Psoas muscle (tissue), 8 donors: Measurements from ENCODE around the gene NPRL2. TPM values are rescaled to one million over a fixed set of nuclear protein-coding genes. Genes with fewer than 3 reads are reported as not detected.

Experiments used
- ATAC-seq, 4 donors: fragments of 200-7000 bp; cut with Tn5 transposase; one replicate each; pipeline ENCODE4 v1.9.1; 2020; ENCODE audit warnings: moderate library complexity in 3 of 4, mild to moderate bottlenecking in 2 of 4
- DNase-seq, 2 donors: peaks; one replicate each; pipeline ENCODE4 v3.0.0-alpha.2; 2020
- H3K27ac ChIP-seq: fragments of 200-600 bp; one replicate; pipeline ENCODE4 v1.8.0; 2022
- H3K27me3 ChIP-seq, 3 donors: fragments of 200-600 bp in 1 of 3; one replicate each; pipeline versions ENCODE4 v1.6.1 to v1.8.0; 2013 to 2022; ENCODE audit warnings: low read length in 2 of 3, mild to moderate bottlenecking in 2 of 3, moderate library complexity in 1 of 3; ENCODE audit not compliant: insufficient read depth in 3 of 3
- H3K36me3 ChIP-seq, 2 donors: fragments of 200-600 bp in 1 of 2; one replicate each; pipeline versions ENCODE4 v1.6.1 to v1.8.0; 2013 to 2022; ENCODE audit warnings: low read depth in 1 of 2, mild to moderate bottlenecking in 1 of 2, moderate library complexity in 1 of 2; ENCODE audit not compliant: insufficient read depth in 1 of 2
- H3K4me1 ChIP-seq: fragments of 200-600 bp; one replicate; pipeline ENCODE4 v1.8.0; 2022
- H3K4me3 ChIP-seq: fragments of 200-600 bp; one replicate; pipeline ENCODE4 v1.8.0; 2022; ENCODE audit warnings: mild to moderate bottlenecking
- H3K9me3 ChIP-seq: fragments of 200-600 bp; one replicate; pipeline ENCODE4 v1.8.0; 2022
- CTCF ChIP-seq: fragments of 200-600 bp; IDR thresholded peaks from one replicate; pipeline ENCODE4 v1.8.0; 2022; ENCODE audit warnings: antibody characterized with exemption
- WGBS, 3 donors: extraction: QIAGEN DNeasy Blood & Tissue Kit; methylation state at CpG; one replicate each; pipeline versions ENCODE4 v1.1.6 to v1.1.7; 2013; 5-methylcytosine and 5-hydroxymethylcytosine counted together
- intact Hi-C, 2 donors: fragments of 100-400 bp; cut with DNase I; formaldehyde crosslinking; loops; one replicate each; pipeline versions ENCODE4 v1.11.0 to v1.14.2; 2022
- polyA plus RNA-seq, 3 donors: library from polyadenylated mRNA; stranded (reverse); fragments of 200-250 nt; gene quantifications; one replicate each; pipeline ENCODE4 v1.2.3, GENCODE V29; 2013
- total RNA-seq, 4 donors: library from RNA; stranded (reverse); fragmentation: NEBNext Ultra II Directional in 2 of 4; extraction: Animal tissue kit (Norgen Biotek cat#: 25700) in 2 of 4; gene quantifications; one replicate each; pipeline versions ENCODE4 v1.2.1 to v1.2.4, GENCODE V29; 2021 to 2023
- donor health status: healthy with polysubstance abuse.
- donor health status: DM: no; HTN: no; CAD: no; lungs with moderate emphysema.
- donor health status: Bipolar disorder and iron deficiency.
- donor health status: healthy.
- donor health status: DM: yes; HTN: yes; CAD: no.
- donor health status: DM: no; HTN: no; CAD: no.
- donor health status: DM: no; HTN: no; CAD: no.
- donor health status: DM: yes; HTN: yes; CAD: no.

NPRL2 gene
- total and polyA plus RNA-seq, 7 donors = 16.1 to 36.6 (median 21.6) TPM

GRCh38 chr3:50380405-50381085 is 30.0 kb upstream of the NPRL2 start:
- Histone ChIP-seq H3K36me3 (no peaks in the 10 kb centered on the region), H3K9me3 (no peaks in the 10 kb centered on the region), H3K4me3 (no peak overlapping the region), H3K27me3 (no peaks in the 10 kb centered on the region), H3K4me1 (no peaks in the 10 kb centered on the region), H3K27ac (no peak overlapping the region)
- DNase-seq (no peak), ATAC-seq (no peak)
- intact Hi-C loops = no loop called here
- WGBS, 3 donors = 82 to 88% (median 84%) methylated on average over 17 of the region's 17 CpGs
- TF ChIP-seq CTCF = no peak

GRCh38 chr3:50378757-50379156 is 28.2 kb upstream of the NPRL2 start:
- Histone ChIP-seq H3K36me3 (no peaks in the 10 kb centered on the region), H3K27ac (no peak overlapping the region), H3K27me3 (no peaks in the 10 kb centered on the region), H3K4me1 (no peaks in the 10 kb centered on the region), H3K9me3 (no peaks in the 10 kb centered on the region), H3K4me3 (no peak overlapping the region)
- WGBS, 3 donors = 93 to 94% (median 93%) methylated on average over 17 of the region's 17 CpGs
- intact Hi-C loops = no loop called here
- TF ChIP-seq CTCF = no peak
- DNase-seq (no peak), ATAC-seq (no peak)

GRCh38 chr3:50378024-50378423 is 27.4 kb upstream of the NPRL2 start:
- Histone ChIP-seq H3K4me1 (no peaks in the 10 kb centered on the region), H3K36me3 (no peaks in the 10 kb centered on the region), H3K4me3 (no peak overlapping the region), H3K9me3 (no peaks in the 10 kb centered on the region), H3K27me3 (no peaks in the 10 kb centered on the region), H3K27ac (no peak overlapping the region)
- DNase-seq = no peak
- 73 to 87% (median 83%) methylated on average over 6 of the region's 6 CpGs for WGBS, 3 donors
- no peak for TF ChIP-seq CTCF
- no peak for ATAC-seq
- intact Hi-C loops = no loop called here

- intact Hi-C loops = no loop called here
- Histone ChIP-seq H3K27ac (no peak overlapping the region), H3K4me1 (no peaks in the 10 kb centered on the region), H3K36me3 (no peaks in the 10 kb centered on the region), H3K4me3 (no peak overlapping the region), H3K9me3 (no peaks in the 10 kb centered on the region), H3K27me3 (no peaks in the 10 kb centered on the region)
- ATAC-seq (peak in 1 of 4 donors; percentile 6), DNase-seq (no peak)
- TF ChIP-seq CTCF = no peak
- WGBS, 3 donors = 68 to 77% (median 72%) methylated on average over 7 of the region's 7 CpGs
These were observed 24.8 kb upstream of the NPRL2 start for GRCh38 chr3:50375258-50375931.
